Activated naive CD8-positive, alpha-beta T cell treated with anti-CD3 and anti-CD28 coated beads, Interleukin-2, amount 10 ng/mL, durations not matched to agents 7 days and 5 days (primary cell): ENCODE measurements around the gene CAPN5. TPM values are rescaled to one million over a fixed set of nuclear protein-coding genes. Genes with fewer than 3 reads are reported as not detected.

Source experiments
- ATAC-seq: fragments of 150-1000 bp; cut with Tn5 transposase; one replicate; pipeline ENCODE4 v1.10.0; 2021; ENCODE audit warnings: low read depth, moderate library complexity
- POLR2A ChIA-PET: fragments of 350-600 bp; sonication (Branson Sonifier 250); formaldehyde crosslinking; loops from one replicate; lab custom pipeline; 2021; ENCODE audit warnings: antibody characterized with exemption; lab: Charles Lee
- DNase-seq: peaks from one replicate; pipeline ENCODE4 v3.0.0; 2021
- H3K27ac Mint-ChIP-seq: one replicate; pipeline ENCODE4 v1.8.0; 2022; ENCODE audit warnings: mild to moderate bottlenecking, mixed read lengths
- H3K27me3 Mint-ChIP-seq: one replicate; pipeline ENCODE4 v1.8.0; 2022; ENCODE audit warnings: mild to moderate bottlenecking, moderate library complexity, mixed read lengths
- H3K36me3 Mint-ChIP-seq: one replicate; pipeline ENCODE4 v1.8.0; 2021; ENCODE audit warnings: mild to moderate bottlenecking, mixed read lengths
- H3K4me1 Mint-ChIP-seq: one replicate; pipeline ENCODE4 v1.8.0; 2021; ENCODE audit warnings: mixed read lengths
- H3K4me3 Mint-ChIP-seq: one replicate; pipeline ENCODE4 v1.8.0; 2022; ENCODE audit warnings: mild to moderate bottlenecking, moderate library complexity, mixed read lengths
- H3K9me3 Mint-ChIP-seq: one replicate; pipeline ENCODE4 v1.8.0; 2021; ENCODE audit warnings: mixed read lengths
- total RNA-seq, 2 experiments: library from RNA; stranded (reverse); gene quantifications; one replicate each; pipeline ENCODE4 v1.2.3, GENCODE V29; 2021

The CAPN5 gene
- total RNA-seq, 2 experiments from 2014 or later: 2.8 to 3.8 TPM

DNA sequence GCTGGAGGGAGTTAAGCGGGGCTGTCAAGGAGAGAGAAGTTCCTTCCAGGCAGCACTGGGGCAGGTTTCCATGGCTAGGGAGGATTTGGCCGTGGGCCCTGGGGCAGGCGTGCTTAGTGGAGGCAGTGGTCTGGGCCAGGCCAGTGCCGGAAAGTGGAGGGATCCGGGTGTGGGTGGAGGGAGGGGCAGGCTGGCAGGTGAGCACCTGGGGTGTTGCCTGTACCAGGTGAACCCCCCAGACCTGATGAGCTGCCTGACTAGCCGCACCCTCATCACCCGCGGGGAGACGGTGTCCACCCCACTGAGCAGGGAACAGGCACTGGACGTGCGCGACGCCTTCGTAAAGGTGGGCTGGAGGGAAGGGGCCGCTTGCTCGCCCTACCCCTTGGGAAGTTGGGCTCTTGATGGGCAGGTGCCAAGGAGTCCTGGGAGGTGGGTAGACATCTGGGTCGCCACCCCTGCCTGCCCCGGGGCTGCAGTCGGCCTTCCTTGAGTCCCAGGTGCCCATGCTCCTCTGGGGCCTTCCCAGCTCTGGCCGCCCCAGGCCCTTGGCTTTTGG is 93.2 kb downstream of the CAPN5 start:
- H3K27ac Mint-ChIP-seq: no peak overlapping the region
- DNase-seq (no peak), ATAC-seq (no peak)
- H3K9me3 Mint-ChIP-seq: no peaks in the 10 kb centered on the region
- POLR2A ChIA-PET: no interaction called here
- no peaks in the 10 kb centered on the region for H3K36me3 Mint-ChIP-seq
- peaks cover 18% of the 10 kb centered on the region for H3K27me3 Mint-ChIP-seq
- H3K4me3 Mint-ChIP-seq: no peak overlapping the region
- H3K4me1 Mint-ChIP-seq: peaks cover 6% of the 10 kb centered on the region

DNA sequence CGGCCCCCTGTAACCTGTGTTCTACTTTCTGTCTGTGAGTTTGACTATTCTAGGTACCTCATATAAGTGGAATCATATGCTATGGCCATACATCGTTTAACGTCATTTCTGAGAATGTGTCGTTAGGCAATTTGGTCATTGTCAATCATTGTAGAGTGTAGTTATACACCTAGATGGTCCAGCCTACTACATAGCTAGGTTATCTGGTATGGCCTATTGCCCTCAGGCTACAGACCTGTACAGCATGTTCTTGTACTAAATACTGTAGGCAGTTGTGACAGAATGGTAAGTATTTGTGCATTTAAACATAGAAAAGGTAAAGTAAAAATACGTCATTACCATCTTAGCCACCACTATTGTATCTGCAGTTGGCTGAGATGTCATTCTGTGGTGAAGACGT is 96.5 kb downstream of the CAPN5 start:
- Mint-ChIP-seq H3K4me3 (no peak overlapping the region), H3K9me3 (no peaks in the 10 kb centered on the region), H3K36me3 (no peaks in the 10 kb centered on the region), H3K27me3 (peaks cover 16% of the 10 kb centered on the region), H3K4me1 (peaks cover 4% of the 10 kb centered on the region), H3K27ac (no peak overlapping the region)
- DNase-seq (no peak), ATAC-seq (no peak)
- POLR2A ChIA-PET: no interaction called here

DNA sequence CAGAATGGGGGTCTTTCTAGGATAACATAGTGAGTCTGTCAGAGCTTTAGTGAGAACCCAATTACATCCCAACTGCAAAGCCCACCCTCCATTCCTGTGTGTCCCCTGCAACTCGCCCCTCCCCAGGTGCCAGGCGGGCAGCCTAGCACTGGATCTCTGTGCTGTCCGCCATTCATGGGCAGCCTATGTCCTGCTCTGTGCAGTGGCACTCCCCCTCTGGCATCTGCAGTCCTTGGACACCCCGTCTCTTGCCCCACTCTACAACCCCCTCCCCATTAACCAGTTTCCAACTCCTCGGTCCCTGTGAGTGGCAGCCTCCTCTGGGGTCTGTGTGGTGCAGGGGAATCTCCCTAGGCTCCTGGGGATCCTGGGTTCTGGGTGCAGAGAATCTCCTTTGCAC is 98.3 kb downstream of the CAPN5 start:
- peaks cover 11% of the 10 kb centered on the region for H3K27me3 Mint-ChIP-seq

DNA sequence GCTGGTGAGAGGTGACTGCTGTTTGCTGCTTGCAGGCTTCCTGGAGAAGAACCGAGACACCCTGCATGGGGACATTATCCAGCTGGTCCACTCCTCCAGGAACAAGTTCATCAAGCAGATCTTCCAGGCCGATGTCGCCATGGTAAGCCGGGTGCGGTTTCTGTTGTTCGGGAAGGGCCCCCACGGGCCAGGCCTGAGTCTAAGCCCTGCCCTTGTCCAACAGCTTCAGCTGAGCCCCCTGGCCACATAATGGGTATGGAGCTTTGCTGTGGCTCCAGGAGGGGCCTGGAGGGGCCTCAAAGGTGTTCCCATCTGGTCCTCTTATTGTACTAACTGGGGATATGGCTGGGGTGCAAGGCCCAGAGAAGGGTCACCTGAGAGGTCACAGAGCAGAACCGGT is 99.2 kb downstream of the CAPN5 start:
- no peak overlapping the region for H3K27ac Mint-ChIP-seq
- DNase-seq (no peak), ATAC-seq (no peak)
- no peaks in the 10 kb centered on the region for H3K36me3 Mint-ChIP-seq
- H3K27me3 Mint-ChIP-seq: peaks cover 11% of the 10 kb centered on the region
- H3K9me3 Mint-ChIP-seq: no peaks in the 10 kb centered on the region
- peaks cover 4% of the 10 kb centered on the region for H3K4me1 Mint-ChIP-seq
- no peak overlapping the region for H3K4me3 Mint-ChIP-seq
- POLR2A ChIA-PET: no interaction called here

More for the DNA sequence above, 98.3 kb downstream of the CAPN5 start:
- POLR2A ChIA-PET: no interaction called here
- ATAC-seq (no peak), DNase-seq (no peak)
- Mint-ChIP-seq H3K4me1 (peaks cover 4% of the 10 kb centered on the region), H3K4me3 (no peak overlapping the region), H3K9me3 (no peaks in the 10 kb centered on the region), H3K27ac (no peak overlapping the region), H3K36me3 (no peaks in the 10 kb centered on the region)

DNA sequence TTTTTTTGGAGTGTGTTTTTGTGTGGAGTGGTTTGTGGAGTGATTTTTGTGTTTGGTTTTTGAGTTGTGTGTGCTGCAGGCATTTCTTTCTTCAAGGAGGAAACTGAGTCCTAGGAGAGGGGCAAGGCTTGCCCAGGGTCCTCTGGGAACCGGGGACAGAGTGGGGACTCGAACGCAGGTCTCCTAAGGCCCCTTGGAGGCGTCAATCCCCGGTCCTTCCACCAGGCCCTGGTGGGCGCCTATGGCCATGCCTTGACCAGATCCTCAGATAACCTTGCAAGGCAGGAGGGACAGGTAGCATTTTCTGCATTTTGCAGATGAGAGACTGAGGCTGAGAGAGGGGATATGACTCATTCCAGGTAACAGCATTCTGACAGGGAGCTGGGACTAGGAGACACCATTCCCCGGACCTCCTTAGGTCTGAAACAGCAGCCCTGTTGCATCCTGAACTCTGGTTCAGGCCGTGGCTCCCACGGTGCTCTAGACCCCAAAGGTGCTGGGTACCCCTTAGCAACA is 100.4 kb downstream of the CAPN5 start:
- Mint-ChIP-seq H3K36me3 (no peaks in the 10 kb centered on the region), H3K4me3 (no peak overlapping the region), H3K9me3 (no peaks in the 10 kb centered on the region), H3K27me3 (peaks cover 9% of the 10 kb centered on the region), H3K4me1 (peaks cover 4% of the 10 kb centered on the region), H3K27ac (no peak overlapping the region)
- POLR2A ChIA-PET: no interaction called here
- no peak for ATAC-seq
- DNase-seq: no peak

DNA sequence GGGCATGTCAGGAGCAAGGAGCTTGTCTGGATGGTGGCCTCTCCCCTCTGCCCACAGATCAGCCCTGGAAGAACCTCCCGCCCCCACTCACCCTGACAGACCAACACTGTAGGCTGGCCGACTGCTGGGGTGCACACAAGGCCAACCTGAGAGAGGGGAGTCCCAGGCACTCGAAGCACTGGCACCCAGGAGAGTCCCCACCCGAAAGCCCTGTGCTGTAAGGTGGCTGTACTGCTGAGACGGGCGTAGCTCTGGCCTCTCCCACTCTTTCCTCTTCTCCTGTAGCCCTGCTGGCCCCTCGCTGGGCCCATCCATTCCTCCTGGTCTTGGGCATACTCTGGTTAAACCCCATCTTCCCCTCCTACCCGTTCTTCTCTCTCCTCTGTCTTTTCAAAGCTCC is 101.0 kb downstream of the CAPN5 start:
- Mint-ChIP-seq H3K27ac (no peak overlapping the region), H3K36me3 (no peaks in the 10 kb centered on the region)
- no peak for ATAC-seq

DNA sequence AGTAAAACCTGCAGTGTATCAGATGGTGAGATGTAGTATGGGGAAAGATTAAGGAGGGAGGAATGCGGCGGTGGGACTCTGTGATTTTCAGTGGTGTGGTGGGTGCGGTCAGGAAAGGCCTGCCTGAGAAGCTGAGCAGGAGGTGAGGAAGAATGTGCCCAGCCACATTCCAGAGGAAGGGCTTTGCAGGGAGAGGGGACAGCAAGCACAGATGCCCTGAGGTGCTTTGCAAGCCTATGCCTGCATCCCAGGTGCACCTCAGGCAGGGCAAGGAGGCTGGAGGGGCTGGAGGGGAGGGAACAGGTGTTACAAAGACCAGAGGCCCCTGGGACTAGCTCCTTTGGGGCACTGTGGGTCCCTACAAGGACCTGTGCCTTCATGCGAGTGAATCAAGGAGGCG is 103.3 kb downstream of the CAPN5 start:
- Mint-ChIP-seq H3K36me3 (no peaks in the 10 kb centered on the region), H3K4me3 (no peak overlapping the region), H3K27ac (no peak overlapping the region), H3K4me1 (peaks cover 4% of the 10 kb centered on the region), H3K27me3 (peaks cover 5% of the 10 kb centered on the region), H3K9me3 (no peaks in the 10 kb centered on the region)
- POLR2A ChIA-PET: interaction anchor here (1.3 kb wide), 1 partner anchor 14 kb away, joined by 4 read pairs; no protein-coding TSS in a partner anchor
- ATAC-seq (no peak), DNase-seq (no peak)

More for the DNA sequence above, 101.0 kb downstream of the CAPN5 start:
- Mint-ChIP-seq H3K4me1 (peaks cover 4% of the 10 kb centered on the region), H3K9me3 (no peaks in the 10 kb centered on the region), H3K27me3 (peaks cover 5% of the 10 kb centered on the region), H3K4me3 (no peak overlapping the region)
- DNase-seq: no peak
- POLR2A ChIA-PET: no interaction called here

DNA sequence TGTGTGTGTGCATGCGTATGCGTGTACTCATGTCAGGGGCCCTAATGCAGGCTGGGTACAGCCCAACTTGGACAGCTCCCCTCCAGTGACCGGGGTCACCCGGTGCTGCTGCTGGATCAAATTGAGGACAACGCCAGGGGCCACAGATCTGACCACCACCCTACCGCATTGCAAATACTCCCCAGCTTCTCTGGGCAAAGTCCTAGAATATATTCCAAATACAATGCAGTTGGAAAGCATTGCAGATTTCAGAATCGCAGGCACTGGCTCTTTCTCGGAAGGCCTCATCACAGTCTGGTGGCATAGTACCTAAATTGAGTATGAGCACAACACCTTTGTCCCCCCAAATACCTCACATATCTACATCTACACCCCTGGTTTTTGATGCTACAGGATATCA is 104.5 kb downstream of the CAPN5 start:
- no peaks in the 10 kb centered on the region for H3K36me3 Mint-ChIP-seq
- H3K27ac Mint-ChIP-seq: no peak overlapping the region
- H3K27me3 Mint-ChIP-seq: no peaks in the 10 kb centered on the region
- POLR2A ChIA-PET: no interaction called here
- H3K4me3 Mint-ChIP-seq: no peak overlapping the region
- DNase-seq (no peak), ATAC-seq (no peak)
- peaks cover 4% of the 10 kb centered on the region for H3K4me1 Mint-ChIP-seq
- no peaks in the 10 kb centered on the region for H3K9me3 Mint-ChIP-seq

DNA sequence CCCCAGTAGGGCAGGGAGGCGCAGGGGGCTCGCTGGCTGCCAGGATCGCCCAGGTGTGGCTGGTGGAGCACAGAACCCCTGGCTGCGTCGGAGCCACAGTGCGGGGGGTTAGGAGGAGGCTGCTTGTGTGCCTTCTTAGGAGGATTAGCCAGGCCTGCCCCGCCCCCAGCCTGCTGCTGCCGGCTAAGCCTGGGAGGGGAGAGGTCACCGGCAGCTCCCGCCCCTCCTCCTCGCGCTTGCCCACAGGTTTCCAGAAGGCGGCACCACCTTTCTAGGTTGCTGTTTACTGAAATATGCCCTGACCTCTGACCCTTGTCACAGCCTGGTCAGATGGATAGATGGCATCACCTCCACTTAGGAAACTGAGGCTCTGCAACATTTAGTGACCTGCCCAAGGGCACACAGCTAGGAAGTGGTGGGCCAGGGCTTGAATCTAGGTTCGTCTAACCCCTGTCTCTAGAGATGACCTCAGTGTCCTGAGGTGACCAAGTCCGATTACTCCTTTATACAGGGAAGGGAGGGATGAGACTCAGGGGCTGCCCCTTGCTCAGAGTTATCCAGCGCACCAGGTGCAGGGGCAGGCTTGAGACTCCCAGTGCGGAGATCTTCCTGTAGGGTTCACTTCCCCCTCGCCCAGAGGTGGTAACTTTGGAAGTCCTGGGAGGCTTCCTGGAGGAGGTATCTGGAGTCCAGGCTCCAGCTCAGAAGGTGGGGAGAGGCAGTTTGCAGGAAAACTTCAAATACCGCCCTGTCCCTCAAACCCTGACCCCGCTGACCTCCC is 105.3 kb downstream of the CAPN5 start:
- ATAC-seq (no peak), DNase-seq (no peak)
- H3K27me3 Mint-ChIP-seq: no peaks in the 10 kb centered on the region
- no peaks in the 10 kb centered on the region for H3K9me3 Mint-ChIP-seq
- no peak overlapping the region for H3K27ac Mint-ChIP-seq
- peaks cover 4% of the 10 kb centered on the region for H3K4me1 Mint-ChIP-seq
- H3K36me3 Mint-ChIP-seq: no peaks in the 10 kb centered on the region
- POLR2A ChIA-PET: no interaction called here
- no peak overlapping the region for H3K4me3 Mint-ChIP-seq

DNA sequence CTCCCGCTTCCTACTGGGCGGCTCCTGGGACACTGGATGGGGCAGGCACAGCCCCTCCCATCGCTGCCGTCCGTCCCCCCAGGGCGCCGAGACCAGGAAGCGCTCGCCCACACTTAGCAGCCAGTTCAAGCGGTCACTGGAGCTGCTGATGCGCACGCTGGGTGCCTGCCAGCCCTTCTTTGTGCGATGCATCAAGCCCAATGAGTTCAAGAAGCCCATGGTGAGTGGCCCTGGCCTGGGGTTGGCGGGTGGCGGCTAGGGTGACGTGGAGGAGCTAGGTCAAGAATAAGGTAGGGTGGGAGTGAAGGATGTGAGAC is 105.9 kb downstream of the CAPN5 start:
- ATAC-seq (no peak), DNase-seq (no peak)
- Mint-ChIP-seq H3K27ac (no peak overlapping the region), H3K4me1 (peaks cover 1% of the 10 kb centered on the region), H3K36me3 (no peaks in the 10 kb centered on the region), H3K27me3 (no peaks in the 10 kb centered on the region), H3K9me3 (no peaks in the 10 kb centered on the region), H3K4me3 (no peak overlapping the region)
- POLR2A ChIA-PET: no interaction called here

DNA sequence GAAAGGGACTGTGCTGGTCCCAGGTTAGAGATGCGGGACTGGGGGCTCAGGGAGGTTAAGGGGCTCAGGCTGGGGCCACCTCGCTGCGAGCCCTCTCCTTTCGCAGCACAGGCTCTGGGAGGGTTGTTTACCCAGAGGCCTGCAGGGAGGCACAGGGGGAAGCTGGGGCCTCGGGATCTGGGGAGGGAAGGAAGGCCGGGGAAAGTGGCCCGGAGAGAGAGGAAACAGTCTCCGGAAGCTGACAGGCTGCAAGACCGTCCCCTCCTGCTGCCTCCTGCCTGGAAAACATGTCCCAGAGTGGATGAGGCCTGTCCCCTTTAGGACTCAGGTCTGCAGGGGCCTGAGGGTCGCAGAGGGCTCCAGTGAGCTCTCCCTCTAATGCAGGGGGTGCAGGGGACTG is 106.7 kb downstream of the CAPN5 start:
- Mint-ChIP-seq H3K27me3 (no peaks in the 10 kb centered on the region), H3K9me3 (no peaks in the 10 kb centered on the region), H3K27ac (no peak overlapping the region), H3K4me1 (no peaks in the 10 kb centered on the region), H3K4me3 (no peak overlapping the region), H3K36me3 (no peaks in the 10 kb centered on the region)
- ATAC-seq (no peak), DNase-seq (no peak)
- POLR2A ChIA-PET: no interaction called here

DNA sequence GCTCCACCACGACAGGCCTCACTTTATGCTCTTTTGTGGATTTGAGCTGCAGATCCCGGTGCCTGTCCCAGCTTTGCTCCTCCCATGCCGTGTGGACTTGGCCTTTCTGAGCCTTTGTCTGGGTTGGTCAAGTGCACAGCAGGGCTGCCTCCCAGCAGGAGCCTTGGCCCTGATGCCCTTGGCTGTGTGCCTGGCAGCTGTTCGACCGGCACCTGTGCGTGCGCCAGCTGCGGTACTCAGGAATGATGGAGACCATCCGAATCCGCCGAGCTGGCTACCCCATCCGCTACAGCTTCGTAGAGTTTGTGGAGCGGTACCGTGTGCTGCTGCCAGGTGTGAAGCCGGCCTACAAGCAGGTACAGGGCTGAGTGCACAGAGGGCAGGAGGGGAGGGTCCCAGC is 107.8 kb downstream of the CAPN5 start:
- DNase-seq (no peak), ATAC-seq (no peak)
- no peaks in the 10 kb centered on the region for H3K36me3 Mint-ChIP-seq
- no peaks in the 10 kb centered on the region for H3K27me3 Mint-ChIP-seq
- H3K4me1 Mint-ChIP-seq: no peaks in the 10 kb centered on the region
- no peaks in the 10 kb centered on the region for H3K9me3 Mint-ChIP-seq
- POLR2A ChIA-PET: no interaction called here
- H3K4me3 Mint-ChIP-seq: no peak overlapping the region
- H3K27ac Mint-ChIP-seq: no peak overlapping the region

DNA sequence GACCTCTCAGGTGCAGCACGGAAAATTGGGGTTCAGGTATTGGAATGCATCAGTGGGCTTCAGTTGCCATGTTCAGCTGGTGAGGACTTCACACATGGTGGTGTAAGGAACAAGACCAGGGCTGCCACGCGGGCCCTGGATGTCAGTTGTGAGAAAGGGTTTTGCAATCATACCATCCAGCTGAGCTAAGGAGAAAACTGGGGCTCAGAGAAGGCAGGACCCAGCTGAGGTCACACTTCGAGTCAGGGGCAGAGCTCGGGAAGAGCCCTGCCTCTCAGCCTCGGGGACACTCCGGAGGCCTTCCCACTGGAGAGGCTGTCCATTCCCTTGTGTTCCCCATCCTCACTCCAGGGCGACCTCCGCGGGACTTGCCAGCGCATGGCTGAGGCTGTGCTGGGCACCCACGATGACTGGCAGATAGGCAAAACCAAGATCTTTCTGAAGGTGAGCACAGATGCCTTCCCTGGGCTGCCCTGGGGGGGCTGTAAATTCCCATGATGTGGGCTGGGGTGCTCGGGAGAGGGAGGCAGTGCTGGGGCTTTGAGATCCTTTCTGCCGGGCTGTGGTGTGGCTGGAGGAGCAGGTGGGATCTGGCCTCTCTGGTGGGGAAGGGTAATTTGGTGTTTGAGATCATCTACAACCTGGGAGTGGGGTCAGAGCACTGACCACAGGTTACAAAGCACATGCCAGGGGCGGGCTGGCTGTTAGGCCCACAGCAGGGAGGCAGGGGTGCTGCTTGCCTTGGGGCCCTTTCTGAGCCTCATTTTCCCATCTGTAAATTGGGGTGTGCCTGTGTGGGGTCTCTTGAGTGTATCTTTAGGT is 108.5 kb downstream of the CAPN5 start:
- Mint-ChIP-seq H3K36me3 (no peaks in the 10 kb centered on the region), H3K4me1 (no peaks in the 10 kb centered on the region), H3K27me3 (no peaks in the 10 kb centered on the region), H3K27ac (no peak overlapping the region), H3K4me3 (no peak overlapping the region), H3K9me3 (no peaks in the 10 kb centered on the region)
- DNase-seq (no peak), ATAC-seq (no peak)
- POLR2A ChIA-PET: no interaction called here
